NOMO-1 treated with dmso at 0.1 percent for 144 hours (cell line): Measurements from ENCODE around the gene PKNOX2.
"Not testable (repeated sequence)": the region's sequence is repeated elsewhere in the genome, so short reads cannot be mapped to it uniquely, and the experiment has no call there.

ENCODE experiments used
- DNase-seq: peaks from one replicate; lab custom pipeline; 2025; ENCODE audit not compliant: unreplicated experiment; lab: John Stamatoyannopoulos, UW

The PKNOX2 gene

GRCh38 chr11:125201525-125202141 is 37.1 kb downstream of the PKNOX2 start:
- no peak for DNase-seq

GRCh38 chr11:125202362-125202880 is 37.9 kb downstream of the PKNOX2 start:
- DNase-seq: no peak

- DNase-seq: no peak
Observed at GRCh38 chr11:125202977-125203376, 38.4 kb downstream of the PKNOX2 start.

GRCh38 chr11:125207866-125208425 is 43.4 kb downstream of the PKNOX2 start:
- no peak for DNase-seq

GRCh38 chr11:125210066-125210465 is 45.5 kb downstream of the PKNOX2 start:
- no peak for DNase-seq

- DNase-seq: no peak
Observed at GRCh38 chr11:125211191-125211947, 46.8 kb downstream of the PKNOX2 start.

GRCh38 chr11:125211948-125212340 is 47.4 kb downstream of the PKNOX2 start:
- no peak for DNase-seq

- no peak for DNase-seq
Observed at GRCh38 chr11:125214601-125215565, 50.3 kb downstream of the PKNOX2 start.

- DNase-seq: no peak
Observed at GRCh38 chr11:125215976-125216375, 51.4 kb downstream of the PKNOX2 start.

- DNase-seq: no peak
Observed at GRCh38 chr11:125218336-125218735, 53.8 kb downstream of the PKNOX2 start.

GRCh38 chr11:125221461-125221860 is 56.9 kb downstream of the PKNOX2 start:
- DNase-seq: no peak

GRCh38 chr11:125222494-125222893 is 57.9 kb downstream of the PKNOX2 start:
- DNase-seq: no peak

- DNase-seq: not testable (repeated sequence)
Observed at GRCh38 chr11:125223161-125223560, 58.6 kb downstream of the PKNOX2 start.

GRCh38 chr11:125223901-125224361 is 59.4 kb downstream of the PKNOX2 start:
- DNase-seq: no peak

GRCh38 chr11:125224391-125225021 is 60.0 kb downstream of the PKNOX2 start:
- DNase-seq: no peak

GRCh38 chr11:125225401-125225800 is 60.9 kb downstream of the PKNOX2 start:
- DNase-seq: no peak

- no peak for DNase-seq
Observed at GRCh38 chr11:125226031-125226430, 61.5 kb downstream of the PKNOX2 start.

GRCh38 chr11:125226706-125227105 is 62.2 kb downstream of the PKNOX2 start:
- no peak for DNase-seq

GRCh38 chr11:125227151-125227550 is 62.6 kb downstream of the PKNOX2 start:
- DNase-seq: peak; percentile 55

- DNase-seq: no peak
Observed at GRCh38 chr11:125228445-125228844, 63.9 kb downstream of the PKNOX2 start.
